ENCODE measurements around the gene KRIT1. TPM values are rescaled to one million over a fixed set of nuclear protein-coding genes. Genes with fewer than 3 reads are reported as not detected.
A peak's percentile ranks its signal among the peaks of the same experiment; 100 is the strongest.

KRIT1 gene
- total RNA-seq = 15.5 and 52.9 TPM in 2 replicates

GRCh38 chr7:92245487-92246359 is at the start of gene KRIT1, which contains the start of gene ANKIB1:
KRIT1 (minus strand) TSS chr7:92245914; CDS start chr7:92242135, 3,779 bp downstream.
ANKIB1 (plus strand) TSS chr7:92245974; CDS start chr7:92294979, 49,005 bp downstream.
- Histone ChIP-seq H3K36me3 (ENCODE audit: control insufficient read depth, insufficient read depth, low read length) (no peaks in the 10 kb centered on the region), H3K27me3 (ENCODE audit: control insufficient read depth, insufficient read depth, low read length) (no peaks in the 10 kb centered on the region), H3K4me3 (ENCODE audit: low read depth, low read length) (peak within 1 kb of the TSS; percentile 78)
- DNase-seq (ENCODE audit: low read depth) = peak; percentile 43
- no peak for TF ChIP-seq CTCF (IDR thresholded peaks at IDR 0.05; ENCODE audit: insufficient read depth, low read length, poor library complexity, severe bottlenecking)

- Histone ChIP-seq H3K36me3 (ENCODE audit: control insufficient read depth, insufficient read depth, low read length) (no peaks in the 10 kb centered on the region), H3K27me3 (ENCODE audit: control insufficient read depth, insufficient read depth, low read length) (no peaks in the 10 kb centered on the region), H3K4me3 (ENCODE audit: low read depth, low read length) (no peak overlapping the region)
- TF ChIP-seq CTCF (IDR thresholded peaks at IDR 0.05; ENCODE audit: insufficient read depth, low read length, poor library complexity, severe bottlenecking) = no peak
- no peak for DNase-seq (ENCODE audit: low read depth)
These were observed 49.7 kb upstream of the KRIT1 start for GRCh38 chr7:92295391-92295790.

- no peak overlapping the region for H3K4me3 ChIP-seq (ENCODE audit: low read depth, low read length)
- no peak for TF ChIP-seq CTCF (IDR thresholded peaks at IDR 0.05; ENCODE audit: insufficient read depth, low read length, poor library complexity, severe bottlenecking)
- H3K27me3 ChIP-seq (ENCODE audit: control insufficient read depth, insufficient read depth, low read length) = no peaks in the 10 kb centered on the region
- DNase-seq (ENCODE audit: low read depth) = no peak
- H3K36me3 ChIP-seq (ENCODE audit: control insufficient read depth, insufficient read depth, low read length) = no peaks in the 10 kb centered on the region
These were observed 48.3 kb upstream of the KRIT1 start for GRCh38 chr7:92293896-92294590.

- no peak for TF ChIP-seq CTCF (IDR thresholded peaks at IDR 0.05; ENCODE audit: insufficient read depth, low read length, poor library complexity, severe bottlenecking)
- DNase-seq (ENCODE audit: low read depth) = no peak
- Histone ChIP-seq H3K4me3 (ENCODE audit: low read depth, low read length) (no peak overlapping the region), H3K36me3 (ENCODE audit: control insufficient read depth, insufficient read depth, low read length) (no peaks in the 10 kb centered on the region), H3K27me3 (ENCODE audit: control insufficient read depth, insufficient read depth, low read length) (no peaks in the 10 kb centered on the region)
These were observed 47.3 kb upstream of the KRIT1 start for GRCh38 chr7:92292981-92293380.

GRCh38 chr7:92289321-92289720 is 43.6 kb upstream of the KRIT1 start:
- Histone ChIP-seq H3K36me3 (ENCODE audit: control insufficient read depth, insufficient read depth, low read length) (no peaks in the 10 kb centered on the region), H3K27me3 (ENCODE audit: control insufficient read depth, insufficient read depth, low read length) (no peaks in the 10 kb centered on the region), H3K4me3 (ENCODE audit: low read depth, low read length) (no peak overlapping the region)
- DNase-seq (ENCODE audit: low read depth) = no peak
- TF ChIP-seq CTCF (IDR thresholded peaks at IDR 0.05; ENCODE audit: insufficient read depth, low read length, poor library complexity, severe bottlenecking) = no peak
